PC-9 (cell line): ENCODE data around the gene CDKN2B.

Source experiments
- CTCF ChIP-seq: fragments of 200-600 bp; sonication (generic); conservative IDR thresholded peaks from 2 replicates; pipeline ENCODE4 v1.6.1; 2017; ENCODE audit warnings: mixed run types, antibody characterized with exemption, mild to moderate bottlenecking, moderate library complexity
- EZH2 ChIP-seq: fragments of 200-600 bp; sonication (generic); IDR thresholded peaks from 2 replicates; pipeline ENCODE4 v1.8.0; 2017; ENCODE audit warnings: antibody characterized with exemption, low read depth

- TF ChIP-seq CTCF (no peak), EZH2 (no peak)
Measured at GRCh38 chr9:21998026-21998425, 11.1 kb downstream of the CDKN2B start.
